ENCODE data around the gene DDX54. TPM values are rescaled to one million over a fixed set of nuclear protein-coding genes. Genes with fewer than 3 reads are reported as not detected.

Gene DDX54
- total RNA-seq, 2 donors from 2014 or later: 52.7 TPM

DNA sequence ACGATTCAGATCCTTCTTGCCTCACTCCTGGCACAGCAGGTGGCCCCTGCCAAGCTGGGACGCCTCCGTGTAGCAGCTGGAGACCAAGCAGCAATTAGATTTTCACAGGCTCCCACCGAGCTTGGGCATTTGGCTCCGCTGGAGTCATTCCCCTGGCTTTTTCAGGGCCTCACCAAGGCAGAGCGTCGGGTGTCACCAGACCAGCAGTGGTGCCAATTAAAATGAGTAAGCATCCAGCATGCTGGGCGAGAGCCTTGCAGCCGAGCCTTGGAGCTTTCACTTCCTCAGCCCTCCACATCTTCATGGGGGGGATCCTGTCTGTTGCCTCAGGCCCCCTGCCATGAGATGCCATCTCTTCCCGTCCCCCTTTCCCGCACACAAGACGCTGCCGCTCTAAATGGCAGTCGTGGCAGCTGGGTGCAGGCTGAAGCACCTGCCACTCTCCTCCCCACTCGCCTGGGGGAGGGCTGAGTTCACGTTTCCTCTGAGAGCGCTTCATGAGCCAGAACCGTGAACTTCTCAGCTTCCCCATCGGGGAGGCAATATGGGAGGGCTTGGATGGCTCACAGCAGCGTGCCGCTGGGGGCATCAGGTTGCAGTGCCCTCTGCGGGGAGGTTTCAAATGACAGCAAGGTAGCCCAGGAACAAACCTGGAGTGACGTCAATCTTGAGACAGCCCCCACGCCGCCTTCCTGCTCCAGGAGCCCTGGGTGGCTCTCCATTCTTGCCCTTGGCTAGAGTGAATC, 47.7 kb upstream of the DDX54 start:
- 73 to 92% methylated on average over 23 to 25 of the region's 25 CpGs for WGBS, 2 donors
- intact Hi-C loops (cut with DNase I): no loop called here
- no peaks in the 10 kb centered on the region for H3K9me3 ChIP-seq
- peaks cover 44% of the 10 kb centered on the region for H3K4me1 ChIP-seq
- H3K36me3 ChIP-seq (replicated peaks in 1 of 2; ENCODE audit: insufficient read depth in 1 of 2, low read depth in 2 of 2): peaks cover 0 to 5% of the 10 kb centered on the region in 2 donors
- H3K27me3 ChIP-seq: no peaks in the 10 kb centered on the region
- TF ChIP-seq, protein P1, sequence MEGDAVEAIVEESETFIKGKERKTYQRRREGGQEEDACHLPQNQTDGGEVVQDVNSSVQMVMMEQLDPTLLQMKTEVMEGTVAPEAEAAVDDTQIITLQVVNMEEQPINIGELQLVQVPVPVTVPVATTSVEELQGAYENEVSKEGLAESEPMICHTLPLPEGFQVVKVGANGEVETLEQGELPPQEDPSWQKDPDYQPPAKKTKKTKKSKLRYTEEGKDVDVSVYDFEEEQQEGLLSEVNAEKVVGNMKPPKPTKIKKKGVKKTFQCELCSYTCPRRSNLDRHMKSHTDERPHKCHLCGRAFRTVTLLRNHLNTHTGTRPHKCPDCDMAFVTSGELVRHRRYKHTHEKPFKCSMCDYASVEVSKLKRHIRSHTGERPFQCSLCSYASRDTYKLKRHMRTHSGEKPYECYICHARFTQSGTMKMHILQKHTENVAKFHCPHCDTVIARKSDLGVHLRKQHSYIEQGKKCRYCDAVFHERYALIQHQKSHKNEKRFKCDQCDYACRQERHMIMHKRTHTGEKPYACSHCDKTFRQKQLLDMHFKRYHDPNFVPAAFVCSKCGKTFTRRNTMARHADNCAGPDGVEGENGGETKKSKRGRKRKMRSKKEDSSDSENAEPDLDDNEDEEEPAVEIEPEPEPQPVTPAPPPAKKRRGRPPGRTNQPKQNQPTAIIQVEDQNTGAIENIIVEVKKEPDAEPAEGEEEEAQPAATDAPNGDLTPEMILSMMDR (IDR thresholded peaks at IDR 0.05): no peak
- TF ChIP-seq POLR2A (IDR thresholded peaks at IDR 0.05): no peak
- no peak overlapping the region for H3K4me3 ChIP-seq
- DNase-seq: peak in 1 of 4 donors; percentile 57
- no peak for ATAC-seq
- H3K27ac ChIP-seq: peak overlapping the region in 2 of 4 donors; percentile 69 to 72

DNA sequence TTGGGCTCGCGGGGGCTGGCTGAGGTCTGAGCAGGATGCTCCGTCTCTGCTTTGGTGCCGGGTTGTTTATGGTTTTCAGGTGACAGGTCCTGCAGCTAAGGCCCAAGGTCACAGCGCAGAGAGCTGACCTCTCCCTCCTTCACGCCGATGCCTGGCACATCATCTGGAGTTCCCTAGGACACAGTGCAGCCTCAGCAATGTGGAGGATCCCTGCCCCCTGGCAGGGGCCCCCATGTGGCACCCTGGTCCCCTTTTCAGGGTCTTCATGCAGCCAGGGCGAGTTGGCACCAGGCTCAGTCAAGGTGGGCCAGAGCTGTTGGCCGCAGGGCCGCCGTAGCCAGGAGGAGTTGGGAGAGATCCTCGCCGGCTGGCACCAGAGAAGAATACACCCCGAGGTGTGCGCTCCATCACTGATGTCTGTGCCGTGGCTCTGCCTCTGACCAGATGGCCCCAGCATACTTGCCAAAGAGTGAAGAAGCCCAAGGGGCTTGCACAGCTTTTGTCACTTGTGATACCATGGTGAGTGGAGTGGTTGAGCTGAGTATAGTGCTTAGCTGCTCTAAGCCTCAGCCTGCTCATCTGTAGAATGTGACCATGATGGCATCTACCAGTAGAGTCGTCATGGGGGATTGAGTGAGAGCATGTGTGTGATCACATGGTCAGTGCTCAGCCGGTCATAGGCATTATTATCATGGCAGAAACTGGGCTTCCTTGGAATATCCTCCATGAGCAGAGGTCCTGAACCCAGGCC, 47.0 kb upstream of the DDX54 start:
- peak overlapping the region; percentile 69 to 81 (median 72) for H3K27ac ChIP-seq
- DNase-seq (no peak), ATAC-seq (no peak)
- no peak overlapping the region for H3K4me3 ChIP-seq
- H3K9me3 ChIP-seq: no peaks in the 10 kb centered on the region
- 80 to 86% methylated on average over 4 to 18 of the region's 18 CpGs for WGBS, 2 donors
- peaks cover 46% of the 10 kb centered on the region for H3K4me1 ChIP-seq
- no peaks in the 10 kb centered on the region for H3K27me3 ChIP-seq
- intact Hi-C loops (cut with DNase I): no loop called here
- peaks cover 0 to 5% of the 10 kb centered on the region in 2 donors for H3K36me3 ChIP-seq (replicated peaks in 1 of 2; ENCODE audit: insufficient read depth in 1 of 2, low read depth in 2 of 2)
- TF ChIP-seq, protein P1 (IDR thresholded peaks at IDR 0.05): no peak
- TF ChIP-seq POLR2A (IDR thresholded peaks at IDR 0.05): no peak

GRCh38 chr12:113231235-113232088, 46.2 kb upstream of the DDX54 start:
- Histone ChIP-seq H3K27ac (peak overlapping the region; percentile 69 to 81 (median 72)), H3K4me1 (peaks cover 40% of the 10 kb centered on the region), H3K9me3 (no peaks in the 10 kb centered on the region), H3K4me3 (no peak overlapping the region), H3K36me3 (replicated peaks in 1 of 2; ENCODE audit: insufficient read depth in 1 of 2, low read depth in 2 of 2) (peaks cover 0 to 5% of the 10 kb centered on the region in 2 donors), H3K27me3 (no peaks in the 10 kb centered on the region)
- intact Hi-C loops (cut with DNase I): no loop called here
- WGBS, 2 donors: 61 to 63% methylated on average over 8 of the region's 8 CpGs
- peak in 3 of 4 donors; percentile 34 to 67 (median 51) for DNase-seq
- TF ChIP-seq POLR2A (IDR thresholded peaks at IDR 0.05): no peak
- TF ChIP-seq, protein P1 (IDR thresholded peaks at IDR 0.05): no peak
- ATAC-seq: peak; percentile 79

DNA sequence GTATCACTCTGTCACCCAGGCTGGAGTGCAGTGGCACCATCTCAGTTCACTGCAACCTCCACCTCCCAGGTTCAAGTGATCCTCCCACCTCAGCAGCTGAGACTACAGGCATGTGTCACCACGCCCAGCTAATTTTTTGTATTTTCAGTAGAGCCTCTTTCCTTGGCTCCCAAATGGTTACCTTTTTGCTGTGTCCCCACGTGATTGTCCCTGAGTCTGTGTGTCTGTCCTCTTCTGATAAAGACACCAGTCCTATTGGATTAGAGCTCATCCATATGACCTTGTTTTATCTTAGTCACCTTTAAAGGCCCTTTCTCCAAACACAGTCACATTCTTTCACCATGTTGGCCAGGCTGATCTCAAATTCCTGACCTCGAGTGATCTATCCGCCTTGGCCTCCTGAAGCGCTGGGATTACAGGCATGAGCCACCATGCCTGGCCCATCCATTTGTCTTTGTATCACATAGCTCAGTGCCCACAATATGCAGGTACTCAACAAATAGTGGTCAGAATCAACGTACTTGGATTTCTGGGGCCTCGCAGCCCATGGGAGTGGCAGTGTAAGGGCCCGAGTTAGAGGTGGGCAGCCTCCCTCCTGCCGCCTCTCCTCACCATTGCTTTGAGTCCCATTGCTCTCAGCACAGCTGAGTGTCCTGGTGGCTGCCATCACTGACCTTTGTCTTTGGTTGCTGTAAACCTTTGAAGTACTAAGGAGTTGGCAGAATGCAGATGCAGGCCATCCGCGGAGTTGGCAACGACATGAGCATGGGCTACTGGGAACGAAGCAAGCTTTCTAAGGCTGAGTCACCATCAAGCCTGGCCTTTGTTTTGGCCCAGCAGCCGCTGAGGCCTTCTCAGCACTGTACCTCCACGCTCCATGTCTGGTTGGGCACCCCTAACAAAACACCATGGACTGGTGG, 45.3 kb upstream of the DDX54 start:
- Histone ChIP-seq H3K27ac (peak overlapping the region; percentile 69 to 81 (median 72)), H3K4me3 (no peak overlapping the region), H3K36me3 (replicated peaks in 1 of 2; ENCODE audit: insufficient read depth in 1 of 2, low read depth in 2 of 2) (peaks cover 0 to 5% of the 10 kb centered on the region in 2 donors), H3K9me3 (no peaks in the 10 kb centered on the region), H3K27me3 (no peaks in the 10 kb centered on the region), H3K4me1 (peaks cover 36% of the 10 kb centered on the region)
- TF ChIP-seq, protein P1 (IDR thresholded peaks at IDR 0.05): no peak
- TF ChIP-seq POLR2A (IDR thresholded peaks at IDR 0.05): no peak
- 91 to 93% methylated on average over 10 to 15 of the region's 15 CpGs for WGBS, 2 donors
- intact Hi-C loops (cut with DNase I): no loop called here
- ATAC-seq (no peak), DNase-seq (peak in 1 of 4 donors; percentile 63)

Data from body of pancreas (tissue), 4 donors.